GM23248 (cell line): ENCODE results near the gene RNF11. TPM values are rescaled to one million over a fixed set of nuclear protein-coding genes. Genes with fewer than 3 reads are reported as not detected.

Source experiments
- DNase-seq: peaks from one replicate; pipeline ENCODE4 v3.0.0-alpha.2; 2015
- H2AFZ ChIP-seq: fragments of 200-600 bp; sonication (generic); 2 replicates; pipeline ENCODE4 v1.6.1; 2016; ENCODE audit warnings: antibody characterized with exemption
- H3F3A ChIP-seq: fragments of 200-600 bp; sonication (generic); 2 replicates; pipeline ENCODE4 v1.6.1; 2016; ENCODE audit warnings: mild to moderate bottlenecking, antibody characterized with exemption, mixed run types; ENCODE audit not compliant: insufficient read depth
- H3K27ac ChIP-seq: fragments of 200-600 bp; sonication (generic); 2 replicates; pipeline ENCODE4 v1.5.1; 2016; ENCODE audit warnings: mild to moderate bottlenecking
- H3K27me3 ChIP-seq: fragments of 200-600 bp; sonication (generic); replicated peaks from 2 replicates; pipeline ENCODE4 v1.6.1; 2016; ENCODE audit warnings: mild to moderate bottlenecking; ENCODE audit not compliant: insufficient read depth
- H3K36me3 ChIP-seq: fragments of 200-600 bp; sonication (generic); 2 replicates; pipeline ENCODE4 v1.6.1; 2016; ENCODE audit warnings: low read depth, mild to moderate bottlenecking
- H3K4me1 ChIP-seq: fragments of 200-600 bp; sonication (generic); 2 replicates; pipeline ENCODE4 v1.6.1; 2016; ENCODE audit warnings: mild to moderate bottlenecking; ENCODE audit not compliant: insufficient read depth
- H3K4me2 ChIP-seq: fragments of 200-600 bp; sonication (generic); one replicate; pipeline ENCODE4 v1.6.1; 2016; ENCODE audit warnings: mild to moderate bottlenecking; ENCODE audit not compliant: unreplicated experiment
- H3K4me3 ChIP-seq: fragments of 200-600 bp; sonication (generic); 2 replicates; pipeline ENCODE4 v1.5.1; 2016; ENCODE audit warnings: mild to moderate bottlenecking
- H3K79me2 ChIP-seq: fragments of 200-600 bp; sonication (generic); 2 replicates; pipeline ENCODE4 v1.6.1; 2016; ENCODE audit warnings: mild to moderate bottlenecking; ENCODE audit not compliant: insufficient read depth
- H3K9ac ChIP-seq: fragments of 200-600 bp; sonication (generic); 2 replicates; pipeline ENCODE4 v1.6.1; 2016; ENCODE audit warnings: mild to moderate bottlenecking
- H3K9me2 ChIP-seq: fragments of 200-600 bp; sonication (generic); 2 replicates; pipeline ENCODE4 v1.6.1; 2016; ENCODE audit warnings: mixed run types, mild to moderate bottlenecking, moderate library complexity; ENCODE audit not compliant: insufficient read depth
- H3K9me3 ChIP-seq: fragments of 200-600 bp; sonication (generic); one replicate; pipeline ENCODE4 v1.6.1; 2017; ENCODE audit warnings: low read depth
- H4K20me1 ChIP-seq: fragments of 200-600 bp; sonication (generic); 2 replicates; pipeline ENCODE4 v1.6.0; 2016; ENCODE audit not compliant: insufficient read depth
- EZH2 ChIP-seq: fragments of 200-600 bp; sonication (generic); IDR thresholded peaks from 2 replicates; pipeline ENCODE4 v1.6.1; 2018; ENCODE audit warnings: antibody characterized with exemption, mild to moderate bottlenecking; ENCODE audit not compliant: insufficient read depth, poor library complexity, severe bottlenecking
- EZH2phosphoT487 ChIP-seq: fragments of 200-600 bp; sonication (generic); IDR thresholded peaks from 2 replicates; pipeline ENCODE4 v1.6.1; 2018; ENCODE audit warnings: antibody characterized with exemption, moderate library complexity, mild to moderate bottlenecking, low read depth; ENCODE audit not compliant: insufficient read depth
- WGBS, 2 experiments: methylation state at CpG; one replicate each; pipeline ENCODE4 v1.1.6; 2015 to 2017; ENCODE audit warnings: low lambda C conversion rate in 2 of 2, low coverage in 1 of 2; ENCODE audit errors: missing lambda C conversion rate in 2 of 2; 5-methylcytosine and 5-hydroxymethylcytosine counted together
- in situ Hi-C: fragments of 300-500 bp; cut with MboI; formaldehyde crosslinking; loops from 2 replicates; pipeline ENCODE4 v1.15.0; 2020
- polyA plus RNA-seq: library from polyadenylated mRNA; unstranded; fragments of >200 nt; fragmentation: Nextera tagmentation; extraction: Ambion mirVana; gene quantifications from 2 replicates; pipeline ENCODE4 v1.2.1, GENCODE V29; 2016
- total RNA-seq: library from RNA; depleted of rRNA; stranded (reverse); fragments of >200 nt; shearing (Covaris generic); gene quantifications from 2 replicates; pipeline ENCODE4 v1.2.3, GENCODE V29; 2014; rRNA removed

Gene RNF11
- total RNA-seq (120 and 128 TPM in 2 replicates), polyA plus RNA-seq (93.2 and 94.1 TPM in 2 replicates)

- Histone ChIP-seq H2AFZ (peak within 1 kb of the TSS; percentile 97), H3K9me2 (no peaks in the 10 kb centered on the region), H3K4me3 (peak within 1 kb of the TSS; percentile 82), H3K9me3 (no peaks in the 10 kb centered on the region), H3K9ac (peak within 1 kb of the TSS; percentile 97), H3K79me2 (peaks cover 53% of the 10 kb centered on the region), H3K27me3 (no peaks in the 10 kb centered on the region), H4K20me1 (0 out of 2 replicates have a peak, but pooled peaks cover 6% of the 10 kb centered on the region), H3K36me3 (no peaks in the 10 kb centered on the region), H3K27ac (peak within 1 kb of the TSS; percentile 83), H3K4me1 (peaks cover 20% of the 10 kb centered on the region), H3F3A (peaks cover 12% of the 10 kb centered on the region; the same call in 1 of the 2 replicates), H3K4me2 (peak within 1 kb of the TSS; percentile 89)
- in situ Hi-C loops, result no loop called here
- DNase-seq, result peak; percentile 98
- no peak for TF ChIP-seq EZH2
- no peak for TF ChIP-seq EZH2phosphoT487
- WGBS, 2 experiments, result 1 to 3% methylated on average over 33 to 47 of the region's 57 CpGs
Observed at GRCh38 chr1:51235673-51236530, at the start of gene RNF11. RNF11 (plus strand) TSS chr1:51236273; CDS start chr1:51236757, 484 bp downstream.

- Histone ChIP-seq H3K9me2 (no peaks in the 10 kb centered on the region), H2AFZ (no peak overlapping the region), H3K9me3 (no peaks in the 10 kb centered on the region), H3K27ac (no peak overlapping the region), H3K79me2 (no peaks in the 10 kb centered on the region), H3F3A (no peaks in the 10 kb centered on the region), H3K9ac (no peak overlapping the region), H3K36me3 (no peaks in the 10 kb centered on the region), H3K4me1 (no peaks in the 10 kb centered on the region), H3K4me2 (no peak overlapping the region), H3K4me3 (no peak overlapping the region), H3K27me3 (0 out of 2 replicates have a peak, but pooled peaks cover under 1% of the 10 kb centered on the region), H4K20me1 (no peaks in the 10 kb centered on the region)
- in situ Hi-C loops, result no loop called here
- TF ChIP-seq EZH2 (no peak), EZH2phosphoT487 (no peak)
- DNase-seq, result no peak
Observed at GRCh38 chr1:51188230-51188629, 47.8 kb upstream of the RNF11 start.

- no peaks in the 10 kb centered on the region for H3K27me3 ChIP-seq
- H3K9me3 ChIP-seq, result no peaks in the 10 kb centered on the region
- no peak overlapping the region for H3K9ac ChIP-seq
- TF ChIP-seq EZH2, result no peak
- H3F3A ChIP-seq, result no peaks in the 10 kb centered on the region
- no peak overlapping the region for H3K4me3 ChIP-seq
- peak; percentile 77 for DNase-seq
- in situ Hi-C loops, result loop anchor here (10.0 kb wide), 1 partner anchor 415 kb away; no protein-coding TSS in a partner anchor
- H2AFZ ChIP-seq, result no peak overlapping the region
- no peaks in the 10 kb centered on the region for H3K9me2 ChIP-seq
- no peaks in the 10 kb centered on the region for H3K36me3 ChIP-seq
- no peaks in the 10 kb centered on the region for H4K20me1 ChIP-seq
- no peak overlapping the region for H3K27ac ChIP-seq
- H3K79me2 ChIP-seq, result no peaks in the 10 kb centered on the region
- H3K4me2 ChIP-seq, result no peak overlapping the region
- WGBS, 2 experiments, result 51 to 76% methylated on average over 2 of the region's 2 CpGs
- H3K4me1 ChIP-seq, result no peaks in the 10 kb centered on the region
Observed at GRCh38 chr1:51189421-51190073, 46.5 kb upstream of the RNF11 start.

GRCh38 chr1:51190961-51191360, 45.1 kb upstream of the RNF11 start:
- H3K79me2 ChIP-seq, result no peaks in the 10 kb centered on the region
- no peak overlapping the region for H3K4me2 ChIP-seq
- in situ Hi-C loops, result loop anchor here (10.0 kb wide), 1 partner anchor 416 kb away; no protein-coding TSS in a partner anchor
- no peak overlapping the region for H3K27ac ChIP-seq
- no peaks in the 10 kb centered on the region for H3K4me1 ChIP-seq
- H3F3A ChIP-seq, result no peaks in the 10 kb centered on the region
- H4K20me1 ChIP-seq, result no peaks in the 10 kb centered on the region
- no peaks in the 10 kb centered on the region for H3K9me3 ChIP-seq
- H3K27me3 ChIP-seq, result no peaks in the 10 kb centered on the region
- H2AFZ ChIP-seq, result no peak overlapping the region
- no peak overlapping the region for H3K4me3 ChIP-seq
- no peak for DNase-seq
- no peaks in the 10 kb centered on the region for H3K36me3 ChIP-seq
- H3K9me2 ChIP-seq, result no peaks in the 10 kb centered on the region
- WGBS, 2 experiments, result 6 to 8% methylated on average over 1 of the region's 1 CpG
- TF ChIP-seq EZH2phosphoT487, result no peak
- TF ChIP-seq EZH2, result no peak
- no peak overlapping the region for H3K9ac ChIP-seq
